Measurements from ENCODE around the gene POTEF. TPM values are rescaled to one million over a fixed set of nuclear protein-coding genes. Genes with fewer than 3 reads are reported as not detected.
"Not testable (repeated sequence)": the region's sequence is repeated elsewhere in the genome, so short reads cannot be mapped to it uniquely, and the experiment has no call there.

The POTEF gene
- polyA plus RNA-seq, 1 donor from 2014 or later = 1.0 TPM

DNA sequence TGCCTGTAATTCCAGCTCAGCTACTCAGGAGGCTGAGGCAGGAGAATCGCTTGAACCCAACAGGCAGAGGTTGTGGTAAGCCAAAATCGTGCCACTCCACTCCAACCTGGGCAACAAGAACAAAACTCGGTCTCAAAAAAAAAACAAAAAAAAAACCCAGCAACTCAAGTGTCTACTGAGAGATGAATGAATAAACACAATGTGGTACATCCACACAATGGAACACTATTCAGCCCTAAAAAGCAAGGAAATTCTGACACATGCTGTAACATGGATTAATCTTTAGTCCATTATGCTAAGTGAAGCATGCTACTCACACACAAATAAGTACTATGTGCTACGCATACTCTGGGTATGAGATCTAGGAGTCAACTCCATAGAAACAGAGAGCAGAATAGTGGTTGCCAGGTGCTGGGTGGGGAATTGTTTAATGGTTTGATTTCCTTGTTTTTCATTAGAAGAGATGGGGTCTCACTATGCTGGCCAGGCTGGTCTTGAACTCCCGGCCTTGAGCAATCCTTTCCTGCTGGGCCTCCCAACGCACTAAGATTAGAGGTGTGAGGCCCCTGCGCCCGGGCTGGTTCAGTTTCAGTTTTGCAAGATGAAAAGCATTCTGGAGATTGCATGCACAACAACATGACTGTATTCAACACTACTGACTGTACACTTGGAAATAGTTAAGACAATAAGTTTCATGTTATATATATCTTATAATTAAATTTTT lies 36.4 kb upstream of the POTEF start:
- no peak overlapping the region for H3K4me2 ChIP-seq (ENCODE audit: low read length)
- H3K9me3 ChIP-seq (ENCODE audit: low read length) = no peaks in the 10 kb centered on the region
- no peaks in the 10 kb centered on the region for H3K27me3 ChIP-seq (ENCODE audit: insufficient read depth, low read depth, low read length)
- H3K79me2 ChIP-seq (replicated peaks; ENCODE audit: insufficient read depth, low read length) = no peaks in the 10 kb centered on the region
- H3K36me3 ChIP-seq (ENCODE audit: insufficient read depth, low read length) = no peaks in the 10 kb centered on the region
- no peak overlapping the region for H3K9ac ChIP-seq (ENCODE audit: low read length)
- H3K4me3 ChIP-seq (ENCODE audit: low read length) = no peak overlapping the region
- no peak for TF ChIP-seq POLR2AphosphoS5 (IDR thresholded peaks at IDR 0.05)
- TF ChIP-seq, protein P1, sequence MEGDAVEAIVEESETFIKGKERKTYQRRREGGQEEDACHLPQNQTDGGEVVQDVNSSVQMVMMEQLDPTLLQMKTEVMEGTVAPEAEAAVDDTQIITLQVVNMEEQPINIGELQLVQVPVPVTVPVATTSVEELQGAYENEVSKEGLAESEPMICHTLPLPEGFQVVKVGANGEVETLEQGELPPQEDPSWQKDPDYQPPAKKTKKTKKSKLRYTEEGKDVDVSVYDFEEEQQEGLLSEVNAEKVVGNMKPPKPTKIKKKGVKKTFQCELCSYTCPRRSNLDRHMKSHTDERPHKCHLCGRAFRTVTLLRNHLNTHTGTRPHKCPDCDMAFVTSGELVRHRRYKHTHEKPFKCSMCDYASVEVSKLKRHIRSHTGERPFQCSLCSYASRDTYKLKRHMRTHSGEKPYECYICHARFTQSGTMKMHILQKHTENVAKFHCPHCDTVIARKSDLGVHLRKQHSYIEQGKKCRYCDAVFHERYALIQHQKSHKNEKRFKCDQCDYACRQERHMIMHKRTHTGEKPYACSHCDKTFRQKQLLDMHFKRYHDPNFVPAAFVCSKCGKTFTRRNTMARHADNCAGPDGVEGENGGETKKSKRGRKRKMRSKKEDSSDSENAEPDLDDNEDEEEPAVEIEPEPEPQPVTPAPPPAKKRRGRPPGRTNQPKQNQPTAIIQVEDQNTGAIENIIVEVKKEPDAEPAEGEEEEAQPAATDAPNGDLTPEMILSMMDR (IDR thresholded peaks at IDR 0.05; ENCODE audit: poor library complexity, severe bottlenecking) = no peak
- no peak for TF ChIP-seq SMC3 (conservative IDR thresholded peaks at IDR 0.05; ENCODE audit: poor library complexity)
- no peak for TF ChIP-seq EP300 (conservative IDR thresholded peaks at IDR 0.05; ENCODE audit: poor library complexity, severe bottlenecking)
- TF ChIP-seq MXI1 (conservative IDR thresholded peaks at IDR 0.05; ENCODE audit: poor library complexity, severe bottlenecking) = no peak
- TF ChIP-seq TAF1 (IDR thresholded peaks at IDR 0.05; ENCODE audit: low read depth) = no peak
- TF ChIP-seq, protein P2, sequence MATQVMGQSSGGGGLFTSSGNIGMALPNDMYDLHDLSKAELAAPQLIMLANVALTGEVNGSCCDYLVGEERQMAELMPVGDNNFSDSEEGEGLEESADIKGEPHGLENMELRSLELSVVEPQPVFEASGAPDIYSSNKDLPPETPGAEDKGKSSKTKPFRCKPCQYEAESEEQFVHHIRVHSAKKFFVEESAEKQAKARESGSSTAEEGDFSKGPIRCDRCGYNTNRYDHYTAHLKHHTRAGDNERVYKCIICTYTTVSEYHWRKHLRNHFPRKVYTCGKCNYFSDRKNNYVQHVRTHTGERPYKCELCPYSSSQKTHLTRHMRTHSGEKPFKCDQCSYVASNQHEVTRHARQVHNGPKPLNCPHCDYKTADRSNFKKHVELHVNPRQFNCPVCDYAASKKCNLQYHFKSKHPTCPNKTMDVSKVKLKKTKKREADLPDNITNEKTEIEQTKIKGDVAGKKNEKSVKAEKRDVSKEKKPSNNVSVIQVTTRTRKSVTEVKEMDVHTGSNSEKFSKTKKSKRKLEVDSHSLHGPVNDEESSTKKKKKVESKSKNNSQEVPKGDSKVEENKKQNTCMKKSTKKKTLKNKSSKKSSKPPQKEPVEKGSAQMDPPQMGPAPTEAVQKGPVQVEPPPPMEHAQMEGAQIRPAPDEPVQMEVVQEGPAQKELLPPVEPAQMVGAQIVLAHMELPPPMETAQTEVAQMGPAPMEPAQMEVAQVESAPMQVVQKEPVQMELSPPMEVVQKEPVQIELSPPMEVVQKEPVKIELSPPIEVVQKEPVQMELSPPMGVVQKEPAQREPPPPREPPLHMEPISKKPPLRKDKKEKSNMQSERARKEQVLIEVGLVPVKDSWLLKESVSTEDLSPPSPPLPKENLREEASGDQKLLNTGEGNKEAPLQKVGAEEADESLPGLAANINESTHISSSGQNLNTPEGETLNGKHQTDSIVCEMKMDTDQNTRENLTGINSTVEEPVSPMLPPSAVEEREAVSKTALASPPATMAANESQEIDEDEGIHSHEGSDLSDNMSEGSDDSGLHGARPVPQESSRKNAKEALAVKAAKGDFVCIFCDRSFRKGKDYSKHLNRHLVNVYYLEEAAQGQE (IDR thresholded peaks at IDR 0.05; ENCODE audit: borderline replicate concordance) = no peak
- TF ChIP-seq RAD21 (conservative IDR thresholded peaks at IDR 0.05) = no peak
- TF ChIP-seq EZH2 (IDR thresholded peaks at IDR 0.05; ENCODE audit: borderline replicate concordance, insufficient read depth, low read length, poor library complexity, severe bottlenecking) = no peak
- H4K20me1 ChIP-seq (ENCODE audit: insufficient read depth) = no peaks in the 10 kb centered on the region
- no peaks in the 10 kb centered on the region for H3F3A ChIP-seq (ENCODE audit: insufficient read depth, low read length, poor library complexity, severe bottlenecking)
- H3K27ac ChIP-seq (ENCODE audit: low read length) = no peak overlapping the region
- H2AFZ ChIP-seq (ENCODE audit: low read depth, low read length) = no peak overlapping the region
- H3K9me2 ChIP-seq (ENCODE audit: insufficient read depth, low read length) = no peaks in the 10 kb centered on the region

DNA sequence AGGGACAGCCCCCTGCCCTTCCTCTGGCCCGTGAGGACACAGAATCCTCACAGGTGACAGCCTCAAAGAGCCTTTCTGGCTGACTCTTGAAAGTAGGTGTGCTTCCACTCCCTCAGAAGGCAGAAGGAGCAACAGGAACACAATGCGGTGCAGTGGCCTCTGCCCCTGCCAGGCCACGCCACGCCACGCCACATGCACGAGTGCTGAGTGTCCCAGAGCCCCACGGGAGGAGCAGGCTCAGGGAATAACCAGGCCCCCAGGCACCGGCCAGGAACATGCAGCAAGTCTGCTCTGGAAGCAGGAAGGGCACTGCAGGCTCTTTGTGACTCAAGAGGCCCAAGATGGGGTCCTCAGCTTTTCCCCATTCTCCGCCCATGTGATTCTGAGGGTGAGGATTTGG lies 33.9 kb upstream of the POTEF start:
- H3K9me3 ChIP-seq (ENCODE audit: low read length) = no peaks in the 10 kb centered on the region
- H3F3A ChIP-seq (ENCODE audit: insufficient read depth, low read length, poor library complexity, severe bottlenecking) = no peaks in the 10 kb centered on the region
- H3K4me2 ChIP-seq (ENCODE audit: low read length) = no peak overlapping the region
- H3K79me2 ChIP-seq (replicated peaks; ENCODE audit: insufficient read depth, low read length) = no peaks in the 10 kb centered on the region
- H3K27ac ChIP-seq (ENCODE audit: low read length) = no peak overlapping the region
- no peaks in the 10 kb centered on the region for H3K36me3 ChIP-seq (ENCODE audit: insufficient read depth, low read length)
- no peak overlapping the region for H2AFZ ChIP-seq (ENCODE audit: low read depth, low read length)
- TF ChIP-seq, protein P2 (IDR thresholded peaks at IDR 0.05; ENCODE audit: borderline replicate concordance) = no peak
- TF ChIP-seq SMC3 (conservative IDR thresholded peaks at IDR 0.05; ENCODE audit: poor library complexity) = no peak
- TF ChIP-seq, protein P1 (IDR thresholded peaks at IDR 0.05; ENCODE audit: poor library complexity, severe bottlenecking) = no peak
- no peak for TF ChIP-seq RAD21 (conservative IDR thresholded peaks at IDR 0.05)
- TF ChIP-seq MXI1 (conservative IDR thresholded peaks at IDR 0.05; ENCODE audit: poor library complexity, severe bottlenecking) = no peak
- TF ChIP-seq EP300 (conservative IDR thresholded peaks at IDR 0.05; ENCODE audit: poor library complexity, severe bottlenecking) = no peak
- TF ChIP-seq POLR2AphosphoS5 (IDR thresholded peaks at IDR 0.05) = no peak
- no peak for TF ChIP-seq TAF1 (IDR thresholded peaks at IDR 0.05; ENCODE audit: low read depth)
- no peak for TF ChIP-seq EZH2 (IDR thresholded peaks at IDR 0.05; ENCODE audit: borderline replicate concordance, insufficient read depth, low read length, poor library complexity, severe bottlenecking)
- no peak overlapping the region for H3K4me3 ChIP-seq (ENCODE audit: low read length)
- H3K9me2 ChIP-seq (ENCODE audit: insufficient read depth, low read length) = no peaks in the 10 kb centered on the region
- no peak overlapping the region for H3K9ac ChIP-seq (ENCODE audit: low read length)
- no peaks in the 10 kb centered on the region for H3K27me3 ChIP-seq (ENCODE audit: insufficient read depth, low read depth, low read length)
- H4K20me1 ChIP-seq (ENCODE audit: insufficient read depth) = no peaks in the 10 kb centered on the region

DNA sequence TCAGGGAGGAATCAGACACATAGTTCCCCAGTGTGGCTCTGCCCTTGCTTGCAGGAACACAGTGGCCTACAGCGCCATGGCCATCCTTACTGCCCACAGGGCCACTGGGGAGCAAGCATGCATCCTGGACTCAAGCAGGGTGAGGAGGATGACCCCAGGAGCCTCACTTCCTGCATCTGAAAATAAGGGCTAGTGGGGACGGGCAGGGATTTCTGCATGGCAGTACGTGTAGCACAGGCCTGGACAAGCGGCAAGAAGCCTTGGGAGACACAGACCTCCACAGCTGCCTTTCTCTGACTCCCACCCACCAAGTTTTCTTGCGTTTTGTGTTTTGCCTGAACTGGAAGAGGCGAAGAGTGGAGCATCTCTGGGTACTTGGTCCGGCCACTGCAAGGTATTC lies 33.5 kb upstream of the POTEF start:
- H3K79me2 ChIP-seq (replicated peaks; ENCODE audit: insufficient read depth, low read length); H3K36me3 ChIP-seq (ENCODE audit: insufficient read depth, low read length); H3K9me2 ChIP-seq (ENCODE audit: insufficient read depth, low read length); H3K9ac ChIP-seq (ENCODE audit: low read length); H4K20me1 ChIP-seq (ENCODE audit: insufficient read depth); H3K9me3 ChIP-seq (ENCODE audit: low read length); H3K4me3 ChIP-seq (ENCODE audit: low read length); H3K27ac ChIP-seq (ENCODE audit: low read length); H3K27me3 ChIP-seq (ENCODE audit: insufficient read depth, low read depth, low read length); H3F3A ChIP-seq (ENCODE audit: insufficient read depth, low read length, poor library complexity, severe bottlenecking); H3K4me2 ChIP-seq (ENCODE audit: low read length); H2AFZ ChIP-seq (ENCODE audit: low read depth, low read length): not testable (repeated sequence)
